ENCODE results near the gene ADAMTS2. TPM values are rescaled to one million over a fixed set of nuclear protein-coding genes. Genes with fewer than 3 reads are reported as not detected.

Gene ADAMTS2
- total RNA-seq, 1 experiment from 2014 or later, result 3.9 TPM

GRCh38 chr5:179259731-179260323, 85.4 kb downstream of the ADAMTS2 start:
- CTCF ChIA-PET, result interaction anchor here (0.7 kb wide), 1 partner anchor 846 kb away, joined by 3 read pairs; no protein-coding TSS in a partner anchor
- RAD21 ChIA-PET (ENCODE audit: low non-redundant PET in 1 of 2, low total read pairs in 2 of 2, uncharacterized antibody in 2 of 2, unreplicated experiment in 2 of 2), result no interaction called here
- H3K4me3 ChIP-seq (replicated peaks in 1 of 2; ENCODE audit: low read depth in 1 of 2, low read length in 2 of 2), result no peak overlapping the region
- POLR2A ChIA-PET, result no interaction called here
- H4K20me1 ChIP-seq (ENCODE audit: insufficient read depth), result no peaks in the 10 kb centered on the region
- no TSS peak for BruUV-seq (replicated peaks)
- H3K79me2 ChIP-seq (ENCODE audit: insufficient read depth, low read length), result no peaks in the 10 kb centered on the region
- H3K4me2 ChIP-seq (ENCODE audit: low read length), result no peak overlapping the region
- H3K27me3 ChIP-seq (ENCODE audit: insufficient read depth, low read length), result no peaks in the 10 kb centered on the region
- intact Hi-C loops (cut with micrococcal nuclease), result no loop called here
- no peaks in the 10 kb centered on the region for H3K9me2 ChIP-seq (ENCODE audit: insufficient read depth)
- H3K36me3 ChIP-seq (ENCODE audit: control insufficient read depth in 1 of 2, insufficient read depth in 2 of 2, low read length in 2 of 2), result no peaks in the 10 kb centered on the region
- no peaks in the 10 kb centered on the region for H3K4me1 ChIP-seq (ENCODE audit: control insufficient read depth in 1 of 2, insufficient read depth in 2 of 2, low read length in 2 of 2)
- no peaks in the 10 kb centered on the region for H3K9me3 ChIP-seq (ENCODE audit: control insufficient read depth in 1 of 2, insufficient read depth in 1 of 2, low read depth in 1 of 2, low read length in 2 of 2)
- H3K27ac ChIP-seq (ENCODE audit: low read depth, low read length), result no peak overlapping the region
- TF ChIP-seq ZBTB33 (IDR thresholded peaks at IDR 0.05; ENCODE audit: extremely low read depth, insufficient replicate concordance, low read length), result no peak
- TF ChIP-seq CEBPB (IDR thresholded peaks at IDR 0.05; ENCODE audit: low read depth), result no peak
- TF ChIP-seq ZNF274 (IDR thresholded peaks at IDR 0.05; ENCODE audit: low read depth, low read length), result no peak
- DNase-seq (ENCODE audit: low read depth, low spot score) (no peak), ATAC-seq (no peak)
- no peak overlapping the region for H3K9ac ChIP-seq (ENCODE audit: low read length)
- H2AFZ ChIP-seq (ENCODE audit: low read depth, low read length, poor library complexity, severe bottlenecking), result no peak overlapping the region

- no peaks in the 10 kb centered on the region for H3K9me2 ChIP-seq (ENCODE audit: insufficient read depth)
- H3K79me2 ChIP-seq (ENCODE audit: insufficient read depth, low read length), result no peaks in the 10 kb centered on the region
- no peak for TF ChIP-seq SP1 (IDR thresholded peaks at IDR 0.05; ENCODE audit: low read depth)
- no peak for TF ChIP-seq EGR1 (IDR thresholded peaks at IDR 0.05; ENCODE audit: low read depth)
- TF ChIP-seq ZFX (IDR thresholded peaks at IDR 0.05), result no peak
- no peak for TF ChIP-seq JUND (IDR thresholded peaks at IDR 0.05)
- intact Hi-C loops (cut with micrococcal nuclease), result no loop called here
- no TSS peak for BruUV-seq (replicated peaks)
- H3K4me2 ChIP-seq (ENCODE audit: low read length), result no peak overlapping the region
- ChIA-PET RAD21 (ENCODE audit: low non-redundant PET in 1 of 2, low total read pairs in 2 of 2, uncharacterized antibody in 2 of 2, unreplicated experiment in 2 of 2) (no interaction called here), POLR2A (no interaction called here), CTCF (no interaction called here)
- H3K27me3 ChIP-seq (ENCODE audit: insufficient read depth, low read length), result no peaks in the 10 kb centered on the region
- H3K27ac ChIP-seq (ENCODE audit: low read depth, low read length), result no peak overlapping the region
- no peak overlapping the region for H3K9ac ChIP-seq (ENCODE audit: low read length)
- ATAC-seq (no peak), DNase-seq (ENCODE audit: low read depth, low spot score) (no peak)
- H4K20me1 ChIP-seq (ENCODE audit: insufficient read depth), result no peaks in the 10 kb centered on the region
- H3K4me3 ChIP-seq (replicated peaks in 1 of 2; ENCODE audit: low read depth in 1 of 2, low read length in 2 of 2), result no peak overlapping the region
- H2AFZ ChIP-seq (ENCODE audit: low read depth, low read length, poor library complexity, severe bottlenecking), result no peak overlapping the region
- H3K9me3 ChIP-seq (ENCODE audit: control insufficient read depth in 1 of 2, insufficient read depth in 1 of 2, low read depth in 1 of 2, low read length in 2 of 2), result no peaks in the 10 kb centered on the region
- H3K4me1 ChIP-seq (ENCODE audit: control insufficient read depth in 1 of 2, insufficient read depth in 2 of 2, low read length in 2 of 2), result no peaks in the 10 kb centered on the region
- no peaks in the 10 kb centered on the region for H3K36me3 ChIP-seq (ENCODE audit: control insufficient read depth in 1 of 2, insufficient read depth in 2 of 2, low read length in 2 of 2)
These were observed 86.1 kb downstream of the ADAMTS2 start for GRCh38 chr5:179258922-179259730.

All from HCT116 (cell line).